ENCODE measurements around the gene TMEM119. TPM values are rescaled to one million over a fixed set of nuclear protein-coding genes. Genes with fewer than 3 reads are reported as not detected.
"Not testable (repeated sequence)": the region's sequence is repeated elsewhere in the genome, so short reads cannot be mapped to it uniquely, and the experiment has no call there.

TMEM119 gene
- total and polyA plus RNA-seq, 12 donors, result 0.57 to 6.9 (median 2.0) TPM

DNA sequence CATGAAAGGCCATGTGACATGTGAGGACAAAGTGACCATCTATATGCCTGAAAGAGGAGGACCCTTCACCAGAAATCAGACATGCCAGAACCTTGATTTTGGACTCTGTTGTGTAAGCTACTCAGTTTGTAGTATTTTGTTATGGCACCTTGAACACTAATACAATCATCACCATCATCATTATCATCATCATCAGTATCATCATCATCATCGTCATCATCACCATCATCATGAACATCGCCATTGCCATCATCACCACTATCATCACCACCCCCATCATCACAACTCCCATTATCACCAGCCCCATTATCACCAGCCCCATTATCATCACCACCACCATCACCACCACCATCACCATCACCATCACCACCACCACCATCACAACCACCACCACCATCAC is 19.6 kb downstream of the TMEM119 start:
- DNase-seq (no peak), ATAC-seq (no peak)
- Histone ChIP-seq H3K27me3 (no peaks in the 10 kb centered on the region), H3K9me3 (no peaks in the 10 kb centered on the region), H3K27ac (no peak overlapping the region), H3K4me3 (no peak overlapping the region), H3K4me1 (peaks cover 0 to 29% (median 6%) of the 10 kb centered on the region in 9 donors), H3K36me3 (no peaks in the 10 kb centered on the region)
- intact Hi-C loops (cut with DNase I), result loop anchor here in 2 of 10 donors (10.0 kb wide), 2 partner anchors 227 to 237 kb away; no protein-coding TSS in a partner anchor
- WGBS, 2 donors, result 66 to 98% methylated on average over 2 of the region's 2 CpGs
- TF ChIP-seq, protein P1, sequence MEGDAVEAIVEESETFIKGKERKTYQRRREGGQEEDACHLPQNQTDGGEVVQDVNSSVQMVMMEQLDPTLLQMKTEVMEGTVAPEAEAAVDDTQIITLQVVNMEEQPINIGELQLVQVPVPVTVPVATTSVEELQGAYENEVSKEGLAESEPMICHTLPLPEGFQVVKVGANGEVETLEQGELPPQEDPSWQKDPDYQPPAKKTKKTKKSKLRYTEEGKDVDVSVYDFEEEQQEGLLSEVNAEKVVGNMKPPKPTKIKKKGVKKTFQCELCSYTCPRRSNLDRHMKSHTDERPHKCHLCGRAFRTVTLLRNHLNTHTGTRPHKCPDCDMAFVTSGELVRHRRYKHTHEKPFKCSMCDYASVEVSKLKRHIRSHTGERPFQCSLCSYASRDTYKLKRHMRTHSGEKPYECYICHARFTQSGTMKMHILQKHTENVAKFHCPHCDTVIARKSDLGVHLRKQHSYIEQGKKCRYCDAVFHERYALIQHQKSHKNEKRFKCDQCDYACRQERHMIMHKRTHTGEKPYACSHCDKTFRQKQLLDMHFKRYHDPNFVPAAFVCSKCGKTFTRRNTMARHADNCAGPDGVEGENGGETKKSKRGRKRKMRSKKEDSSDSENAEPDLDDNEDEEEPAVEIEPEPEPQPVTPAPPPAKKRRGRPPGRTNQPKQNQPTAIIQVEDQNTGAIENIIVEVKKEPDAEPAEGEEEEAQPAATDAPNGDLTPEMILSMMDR (IDR thresholded peaks at IDR 0.05), result no peak

DNA sequence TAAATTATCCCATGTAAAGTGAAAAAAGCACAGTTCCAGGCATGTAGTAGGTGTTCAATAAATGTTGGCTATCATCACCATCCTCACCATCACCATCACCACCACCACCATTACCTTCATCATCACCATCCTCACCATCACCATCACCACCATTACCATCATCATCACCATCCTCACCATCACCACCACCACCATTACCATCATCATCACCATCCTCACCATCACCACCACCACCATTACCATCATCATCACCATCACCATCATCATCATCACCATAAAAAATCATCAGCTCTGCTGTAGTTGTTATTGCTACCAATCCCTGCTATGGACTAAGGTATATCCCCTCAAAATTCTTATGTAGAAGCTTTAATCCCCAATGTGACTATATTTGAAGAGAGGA is 20.4 kb downstream of the TMEM119 start:
- ATAC-seq (no peak), DNase-seq (no peak)
- TF ChIP-seq, protein P1 (IDR thresholded peaks at IDR 0.05), result no peak
- Histone ChIP-seq H3K36me3 (no peaks in the 10 kb centered on the region), H3K4me1 (peaks cover 0 to 29% (median 6%) of the 10 kb centered on the region in 9 donors), H3K27me3 (no peaks in the 10 kb centered on the region), H3K4me3 (no peak overlapping the region), H3K9me3 (no peaks in the 10 kb centered on the region), H3K27ac (no peak overlapping the region)
- intact Hi-C loops (cut with DNase I), result loop anchor here in 2 of 10 donors (10.0 kb wide), 2 partner anchors 227 to 237 kb away; no protein-coding TSS in a partner anchor

DNA sequence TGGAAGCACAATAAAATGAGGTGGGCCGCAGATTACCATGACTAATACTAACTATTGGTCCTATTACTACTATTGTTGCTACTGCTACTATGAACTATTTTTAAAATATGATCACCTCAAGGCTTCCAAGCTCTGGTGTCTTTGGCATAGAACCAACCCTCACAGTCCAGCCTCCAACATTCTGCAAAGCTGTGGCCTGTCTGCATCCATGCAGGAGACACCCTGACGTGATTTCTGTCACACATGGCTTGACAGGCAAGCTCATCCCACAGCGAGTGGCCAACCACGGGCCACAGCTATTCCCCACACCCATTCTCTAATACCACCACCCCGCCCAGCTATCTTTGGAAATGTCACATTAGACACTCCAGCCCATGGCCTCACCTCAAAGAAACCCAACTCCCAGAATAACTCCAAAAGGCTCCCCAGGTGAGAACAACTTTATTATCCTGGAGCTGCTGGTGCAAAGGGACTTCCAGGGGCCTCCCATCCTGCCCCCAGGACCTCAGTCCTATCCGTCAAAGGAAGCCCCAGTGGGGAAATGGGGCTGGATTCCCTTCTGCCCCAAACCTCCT is 21.1 kb downstream of the TMEM119 start:
- 52 to 58% methylated on average over 6 of the region's 6 CpGs for WGBS, 2 donors
- H3K9me3 ChIP-seq, result no peaks in the 10 kb centered on the region
- intact Hi-C loops (cut with DNase I), result loop anchor here in 2 of 10 donors (10.0 kb wide), 2 partner anchors 228 to 238 kb away; no protein-coding TSS in a partner anchor
- TF ChIP-seq, protein P1 (IDR thresholded peaks at IDR 0.05), result no peak
- no peak overlapping the region for H3K27ac ChIP-seq
- no peaks in the 10 kb centered on the region for H3K27me3 ChIP-seq
- H3K36me3 ChIP-seq, result no peaks in the 10 kb centered on the region
- H3K4me1 ChIP-seq, result peaks cover 0 to 29% (median 6%) of the 10 kb centered on the region in 9 donors
- ATAC-seq, result peak in 6 of 8 donors; percentile 15 to 67 (median 46)
- no peak overlapping the region for H3K4me3 ChIP-seq
- DNase-seq, result no peak

DNA sequence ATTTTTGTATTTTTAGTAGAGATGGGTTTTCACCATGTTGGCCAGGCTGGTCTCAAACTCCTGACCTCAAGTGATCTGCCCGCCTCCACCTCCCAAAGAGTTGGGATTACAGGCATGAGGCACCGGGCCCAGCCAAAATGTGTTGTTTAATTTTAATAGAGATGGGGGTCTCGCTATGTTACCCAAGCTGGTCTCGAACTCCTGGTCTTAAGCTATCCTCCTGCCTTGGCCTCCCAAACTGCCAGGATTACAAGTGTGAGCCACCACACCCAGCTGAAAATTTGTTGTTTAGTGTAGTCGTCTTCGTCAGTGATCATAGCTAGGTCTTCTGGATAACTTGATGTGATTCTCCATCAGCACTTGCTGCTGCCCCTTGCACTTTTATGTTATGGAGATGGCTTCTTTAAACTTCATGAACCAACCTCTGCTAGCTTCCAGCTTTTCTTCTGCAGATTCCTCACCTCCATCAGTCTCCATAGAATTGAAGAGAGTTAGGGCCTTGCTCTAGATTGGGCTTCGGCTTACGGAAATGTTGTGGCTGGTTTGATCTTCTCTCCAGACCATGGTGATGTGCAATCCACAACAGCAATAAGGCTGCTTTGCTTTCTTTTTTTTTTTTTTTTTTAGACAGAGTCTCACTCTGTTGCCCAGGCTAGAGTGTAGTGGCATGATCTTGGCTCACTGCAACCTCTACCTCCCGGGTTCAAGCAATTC is 22.5 kb downstream of the TMEM119 start:
- Histone ChIP-seq H3K9me3 (no peaks in the 10 kb centered on the region), H3K4me3 (no peak overlapping the region), H3K36me3 (peaks cover 0 to 2% (median 0%) of the 10 kb centered on the region in 9 donors), H3K4me1 (peaks cover 0 to 28% (median 6%) of the 10 kb centered on the region in 9 donors), H3K27me3 (no peaks in the 10 kb centered on the region), H3K27ac (no peak overlapping the region)
- DNase-seq (no peak), ATAC-seq (no peak)
- intact Hi-C loops (cut with DNase I), result loop anchor here in 2 of 10 donors (10.0 kb wide), 2 partner anchors 229 to 239 kb away; no protein-coding TSS in a partner anchor
- WGBS, 2 donors, result 91 to 95% methylated on average over 9 of the region's 9 CpGs
- TF ChIP-seq, protein P1 (IDR thresholded peaks at IDR 0.05), result no peak

DNA sequence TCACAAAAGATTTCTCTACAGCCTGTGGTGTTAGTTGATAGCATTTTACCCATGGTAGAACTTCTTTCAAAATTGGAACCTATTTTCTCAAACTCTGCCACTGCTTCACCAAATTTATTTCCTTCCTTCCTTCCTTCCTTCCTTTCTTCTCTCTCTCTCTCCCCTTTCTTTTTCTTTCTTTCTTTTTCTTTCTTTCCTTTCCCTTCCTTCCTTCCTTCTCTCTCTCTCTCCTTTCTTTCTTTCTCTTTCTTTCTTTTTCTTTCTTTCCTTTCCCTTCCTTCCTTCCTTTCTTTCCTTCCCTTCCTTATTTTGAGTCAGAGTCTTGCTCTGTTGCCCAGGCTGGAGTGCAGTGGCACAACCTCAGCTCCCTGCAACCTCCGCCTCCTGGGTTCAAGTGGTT is 23.6 kb downstream of the TMEM119 start:
- DNase-seq, H3K27me3 ChIP-seq, ATAC-seq, H3K9me3 ChIP-seq, H3K27ac ChIP-seq, H3K4me3 ChIP-seq: not testable (repeated sequence)
- intact Hi-C loops (cut with DNase I), result loop anchor here in 3 of 10 donors (5.0 to 10.0 kb wide), 5 partner anchors 33 to 518 kb away; partner anchors contain the start of gene ALKBH2 (in 1 of the 3)
- H3K4me1 ChIP-seq, result peaks cover 0 to 24% (median 6%) of the 10 kb centered on the region in 9 donors
- WGBS, 2 donors, result 90 to 98% methylated on average over 1 of the region's 1 CpG
- H3K36me3 ChIP-seq, result peaks cover 0 to 13% (median 7%) of the 10 kb centered on the region in 9 donors
